Osteocyte (in vitro differentiated cells): ENCODE results near the gene CT83. TPM values are rescaled to one million over a fixed set of nuclear protein-coding genes. Genes with fewer than 3 reads are reported as not detected.

Source experiments
- DNase-seq: peaks from one replicate; pipeline ENCODE4 v3.0.0; 2021; ENCODE audit warnings: mixed read lengths; ENCODE audit not compliant: unreplicated experiment; ENCODE audit errors: extremely low spot score
- H3K27ac Mint-ChIP-seq: one replicate; pipeline ENCODE4 v1.8.0; 2021; ENCODE audit warnings: mild to moderate bottlenecking, mixed read lengths; ENCODE audit not compliant: unreplicated experiment
- H3K27me3 Mint-ChIP-seq: one replicate; pipeline ENCODE4 v1.8.0; 2021; ENCODE audit warnings: mixed read lengths; ENCODE audit not compliant: unreplicated experiment
- H3K36me3 Mint-ChIP-seq: one replicate; pipeline ENCODE4 v1.8.0; 2021; ENCODE audit warnings: mixed read lengths; ENCODE audit not compliant: unreplicated experiment
- H3K4me1 Mint-ChIP-seq: one replicate; pipeline ENCODE4 v1.8.0; 2021; ENCODE audit warnings: mixed read lengths; ENCODE audit not compliant: unreplicated experiment
- H3K4me3 Mint-ChIP-seq: one replicate; pipeline ENCODE4 v1.8.0; 2021; ENCODE audit warnings: mild to moderate bottlenecking, moderate library complexity, mixed read lengths; ENCODE audit not compliant: unreplicated experiment
- H3K9me3 Mint-ChIP-seq: one replicate; pipeline ENCODE4 v1.8.0; 2021; ENCODE audit warnings: mixed read lengths; ENCODE audit not compliant: unreplicated experiment
- CTCF ChIP-seq: fragments of 200-600 bp; sonication (generic); IDR thresholded peaks from 2 replicates; pipeline ENCODE4 v1.5.0; 2021; ENCODE audit warnings: antibody characterized with exemption, mild to moderate bottlenecking, moderate library complexity
- long read RNA-seq: library from polyadenylated mRNA; unstranded; transcript quantifications from one replicate; pipeline ENCODE4 v2.0.0, GENCODE V29; 2021
- total RNA-seq: library from RNA; stranded (reverse); gene quantifications from 2 replicates; pipeline ENCODE4 v1.2.1, GENCODE V29; 2021

Gene CT83
- total RNA-seq, result not detected in 2 replicates
- long read RNA-seq, result 0 reads

GRCh38 chrX:116462822-116463221 lies at the start of gene CT83:
Gene CT83, minus strand, starts transcription at chrX:116462976. Its CDS starts 120 bp downstream, at chrX:116462856.
- H3K27ac Mint-ChIP-seq, result no peak within 1 kb of the TSS
- H3K36me3 Mint-ChIP-seq, result no peaks in the 10 kb centered on the region
- no peak for DNase-seq
- H3K9me3 Mint-ChIP-seq, result no peaks in the 10 kb centered on the region
- no peaks in the 10 kb centered on the region for H3K27me3 Mint-ChIP-seq
- H3K4me3 Mint-ChIP-seq, result no peak within 1 kb of the TSS
- TF ChIP-seq CTCF, result no peak
- no peaks in the 10 kb centered on the region for H3K4me1 Mint-ChIP-seq

- Mint-ChIP-seq H3K4me1 (no peaks in the 10 kb centered on the region), H3K27ac (no peak overlapping the region), H3K27me3 (no peaks in the 10 kb centered on the region), H3K36me3 (no peaks in the 10 kb centered on the region), H3K9me3 (no peaks in the 10 kb centered on the region), H3K4me3 (no peak overlapping the region)
- no peak for TF ChIP-seq CTCF
- DNase-seq, result no peak
These were observed 37.0 kb upstream of the CT83 start for GRCh38 chrX:116499780-116500179.

GRCh38 chrX:116493271-116493670 lies 30.5 kb upstream of the CT83 start:
- TF ChIP-seq CTCF, result no peak
- no peaks in the 10 kb centered on the region for H3K27me3 Mint-ChIP-seq
- H3K9me3 Mint-ChIP-seq, result no peaks in the 10 kb centered on the region
- no peaks in the 10 kb centered on the region for H3K4me1 Mint-ChIP-seq
- no peak for DNase-seq
- no peaks in the 10 kb centered on the region for H3K36me3 Mint-ChIP-seq
- no peak overlapping the region for H3K27ac Mint-ChIP-seq
- H3K4me3 Mint-ChIP-seq, result no peak overlapping the region

- H3K4me3 Mint-ChIP-seq, result no peak overlapping the region
- H3K27me3 Mint-ChIP-seq, result no peaks in the 10 kb centered on the region
- peak; percentile 47 for TF ChIP-seq CTCF
- DNase-seq, result no peak
- H3K36me3 Mint-ChIP-seq, result no peaks in the 10 kb centered on the region
- H3K27ac Mint-ChIP-seq, result no peak overlapping the region
- no peaks in the 10 kb centered on the region for H3K9me3 Mint-ChIP-seq
- H3K4me1 Mint-ChIP-seq, result no peaks in the 10 kb centered on the region
These were observed 27.3 kb upstream of the CT83 start for GRCh38 chrX:116490104-116490503.

GRCh38 chrX:116480059-116480458 lies 17.3 kb upstream of the CT83 start:
- Mint-ChIP-seq H3K27me3 (no peaks in the 10 kb centered on the region), H3K9me3 (no peaks in the 10 kb centered on the region), H3K27ac (no peak overlapping the region), H3K4me3 (no peak overlapping the region), H3K4me1 (no peaks in the 10 kb centered on the region), H3K36me3 (no peaks in the 10 kb centered on the region)
- TF ChIP-seq CTCF, result no peak
- DNase-seq, result no peak
